HG03520 (cell line): ENCODE results near the gene CHST4.
"Not testable (repeated sequence)": the region's sequence is repeated elsewhere in the genome, so short reads cannot be mapped to it uniquely, and the experiment has no call there.

ENCODE experiments used
- ATAC-seq: cut with Tn5 transposase; IDR thresholded peaks from one replicate; pipeline ENCODE4 v1.9.1; 2021; ENCODE audit warnings: mild to moderate bottlenecking, moderate library complexity; ENCODE audit not compliant: unreplicated experiment

CHST4 gene

DNA sequence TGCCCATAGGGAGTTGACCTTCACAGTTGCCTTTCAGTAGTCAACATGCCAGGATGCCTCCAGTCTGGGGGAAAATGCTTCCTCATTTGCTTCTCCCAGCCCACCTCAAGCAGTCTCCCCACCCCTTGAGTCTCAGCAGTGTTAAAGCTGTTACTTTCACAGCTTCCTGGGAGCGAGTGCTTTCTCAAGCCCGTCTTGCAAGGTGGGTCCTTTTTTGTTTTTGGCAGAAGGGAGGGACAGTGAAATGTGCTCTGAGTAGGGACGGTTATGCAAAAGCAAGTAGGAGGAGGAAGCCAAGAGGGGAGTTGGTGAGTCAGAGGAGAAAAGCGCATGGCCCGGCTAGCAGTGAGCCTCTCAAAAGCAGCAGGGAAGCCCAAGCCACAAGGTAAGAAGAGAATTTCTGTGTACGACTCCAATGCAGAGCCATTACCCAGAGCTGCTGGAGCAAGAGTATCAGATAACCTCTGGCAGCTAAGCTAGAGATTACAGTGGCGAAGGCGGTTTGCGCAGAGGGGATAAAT lies at the start of gene CHST4:
TSS of gene CHST4 (plus strand) at position 316 of the 521 bp plus-strand sequence. CDS start 10,252 bp downstream, outside the sequence.
- no peak for ATAC-seq

DNA sequence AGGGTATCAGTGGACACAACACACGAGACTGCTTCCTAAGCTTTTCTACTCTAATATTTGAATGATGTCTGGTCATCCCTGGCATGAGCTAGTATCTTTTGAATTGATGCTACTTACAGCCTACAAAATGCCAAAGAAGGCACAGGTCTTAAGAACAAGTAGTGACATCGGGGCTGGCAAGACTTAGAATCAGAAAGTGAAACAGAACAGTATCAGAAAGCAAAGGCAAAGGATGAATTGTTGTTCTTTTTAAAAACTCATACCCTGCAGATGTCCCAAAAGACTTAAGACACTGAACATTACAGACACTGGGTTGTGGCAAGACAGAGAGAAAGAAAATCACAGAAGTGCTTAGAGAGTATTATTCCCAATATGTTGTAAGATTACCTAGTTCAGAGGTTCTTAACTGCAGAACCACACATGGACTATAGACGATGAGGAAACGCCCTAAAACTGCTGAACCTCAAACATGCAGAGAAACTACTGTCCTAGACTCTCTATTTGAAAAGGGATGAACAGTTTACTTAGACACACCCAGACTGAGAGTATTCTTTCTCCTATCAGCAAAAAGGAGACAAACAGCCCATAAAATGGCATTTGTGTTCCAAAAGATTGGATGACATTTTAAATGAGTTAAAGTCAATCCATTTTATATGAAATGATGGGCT lies 49.6 kb upstream of the CHST4 start:
- no peak for ATAC-seq

- no peak for ATAC-seq
These were observed 46.8 kb upstream of the CHST4 start for GRCh38 chr16:71479420-71479819.

DNA sequence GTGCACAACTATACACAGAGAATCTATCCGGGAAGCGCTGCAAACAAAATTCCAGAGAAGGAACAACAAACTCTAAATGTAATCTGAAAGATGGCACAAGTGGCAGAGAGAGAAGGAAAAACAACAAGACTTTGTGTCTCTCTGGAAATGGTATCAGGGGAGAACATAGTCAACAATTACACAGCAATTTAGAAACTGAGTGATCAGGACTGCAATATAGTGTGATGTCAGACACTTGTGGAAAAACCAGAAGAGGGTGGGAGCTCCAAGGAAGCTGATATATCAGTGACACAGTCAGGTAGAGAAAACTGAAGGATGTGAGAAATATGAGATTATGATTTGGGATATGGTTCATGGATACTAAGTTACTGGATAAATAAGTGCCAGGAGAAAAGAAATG lies 45.3 kb upstream of the CHST4 start:
- ATAC-seq, result no peak

GRCh38 chr16:71482569-71482968 lies 43.7 kb upstream of the CHST4 start:
- ATAC-seq, result no peak

DNA sequence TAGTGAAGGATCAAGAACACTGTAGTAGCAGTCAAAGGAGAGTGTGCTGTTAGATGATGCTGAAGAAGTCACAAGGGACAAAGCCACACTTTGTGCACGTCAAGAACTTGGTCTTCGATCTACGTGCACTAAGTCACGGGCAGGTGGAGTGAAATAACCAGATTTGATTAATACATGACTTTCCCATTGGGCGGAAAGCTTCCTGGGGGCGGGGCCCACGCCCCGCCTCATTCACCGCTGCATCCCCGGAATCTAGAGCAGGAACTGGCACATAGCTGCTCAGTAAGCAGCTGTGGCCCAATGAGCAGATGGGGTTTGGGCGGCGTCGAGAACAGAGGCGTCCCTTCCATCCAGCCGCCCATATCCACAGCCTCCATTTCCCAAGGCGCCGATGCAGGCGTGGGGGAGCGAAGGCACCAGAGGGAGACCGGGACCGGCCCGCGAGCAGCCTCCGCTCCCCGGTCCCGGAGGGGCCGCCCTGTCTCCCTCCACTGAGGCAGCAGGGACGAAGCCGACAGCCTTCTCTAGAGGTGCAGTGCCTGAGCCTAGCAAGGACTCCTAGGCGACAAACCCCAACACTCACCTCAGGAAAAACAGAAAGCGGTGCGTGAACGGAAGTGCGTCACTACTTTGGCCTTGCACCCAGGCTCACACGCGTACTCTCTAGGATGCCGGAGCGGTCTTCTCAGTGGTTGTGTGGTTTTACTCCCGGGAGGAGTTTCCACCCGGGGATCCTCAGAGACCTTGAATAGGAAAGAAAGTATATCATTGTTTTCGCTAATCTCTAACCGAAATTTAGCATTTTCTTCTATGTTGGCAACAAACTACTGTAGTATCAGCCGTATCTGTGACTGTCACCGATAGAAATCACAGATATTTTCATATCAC lies 42.0 kb upstream of the CHST4 start:
- ATAC-seq, result peak; percentile 85

DNA sequence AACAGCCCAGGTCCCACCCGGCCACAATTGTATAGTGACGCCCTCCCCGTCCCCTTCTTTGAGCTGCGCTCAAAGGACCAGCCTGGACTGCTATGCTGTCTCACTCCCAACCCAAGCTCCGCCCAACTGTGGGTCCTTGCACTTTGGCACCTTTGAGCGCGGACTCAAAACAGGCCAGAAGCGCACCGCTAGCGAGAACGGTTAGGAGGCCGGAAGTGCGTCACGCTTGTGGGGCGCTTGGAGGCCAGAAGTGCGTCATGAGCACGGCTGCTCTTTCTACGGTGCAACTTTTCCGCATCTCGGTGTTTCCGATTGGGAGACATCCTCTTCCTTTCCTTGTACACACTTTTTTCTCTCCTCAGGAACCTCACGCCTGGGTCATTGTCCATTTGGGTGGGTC lies 37.1 kb upstream of the CHST4 start, which contains the start of gene ZNF19:
TSS of gene ZNF19 (minus strand) at position 203 of the 400 bp plus-strand sequence. CDS start 7,210 bp downstream, outside the sequence.
- ATAC-seq, result no peak

DNA sequence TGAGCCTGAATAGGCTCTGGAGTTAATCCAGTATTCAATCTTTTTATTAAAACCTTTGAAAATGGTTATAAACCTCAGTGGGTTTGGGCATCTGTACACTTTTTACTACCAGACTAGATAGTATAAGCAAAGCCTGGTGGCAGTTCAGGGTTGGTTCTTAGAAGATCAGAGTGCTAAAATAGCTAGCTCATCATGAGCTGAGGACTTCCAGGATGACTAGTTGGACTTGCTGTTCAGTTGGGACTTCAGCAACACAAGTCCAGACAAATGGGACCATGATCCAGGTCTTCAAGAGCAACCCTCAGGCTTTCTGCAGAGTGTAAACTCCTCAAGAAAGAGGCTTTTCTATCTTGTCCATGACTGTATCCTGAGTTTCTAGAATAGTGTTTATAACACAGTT lies 35.9 kb upstream of the CHST4 start:
- no peak for ATAC-seq

- ATAC-seq, result no peak
These were observed 35.2 kb upstream of the CHST4 start for GRCh38 chr16:71491054-71491453.

DNA sequence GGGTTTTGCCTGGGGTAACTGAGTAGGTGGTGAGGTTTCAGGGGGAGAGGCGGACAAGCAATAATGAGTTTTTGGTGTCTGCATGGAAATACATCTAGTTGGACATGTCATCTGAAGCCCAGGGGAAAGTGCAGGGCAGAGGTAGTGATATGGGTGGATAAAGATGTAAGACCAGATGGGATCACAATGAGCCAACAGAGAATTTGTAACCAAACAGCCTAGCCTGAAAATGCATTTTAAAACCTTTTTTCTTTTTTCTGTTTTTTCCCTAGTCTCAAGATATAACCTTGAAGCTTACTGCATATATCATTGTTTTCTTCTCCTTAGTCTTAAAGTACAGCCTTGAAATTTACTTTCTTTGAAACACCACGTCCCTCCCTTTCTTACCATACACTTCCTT lies 33.4 kb upstream of the CHST4 start:
- no peak for ATAC-seq

- no peak for ATAC-seq
These were observed 33.0 kb upstream of the CHST4 start for GRCh38 chr16:71493213-71493612.

DNA sequence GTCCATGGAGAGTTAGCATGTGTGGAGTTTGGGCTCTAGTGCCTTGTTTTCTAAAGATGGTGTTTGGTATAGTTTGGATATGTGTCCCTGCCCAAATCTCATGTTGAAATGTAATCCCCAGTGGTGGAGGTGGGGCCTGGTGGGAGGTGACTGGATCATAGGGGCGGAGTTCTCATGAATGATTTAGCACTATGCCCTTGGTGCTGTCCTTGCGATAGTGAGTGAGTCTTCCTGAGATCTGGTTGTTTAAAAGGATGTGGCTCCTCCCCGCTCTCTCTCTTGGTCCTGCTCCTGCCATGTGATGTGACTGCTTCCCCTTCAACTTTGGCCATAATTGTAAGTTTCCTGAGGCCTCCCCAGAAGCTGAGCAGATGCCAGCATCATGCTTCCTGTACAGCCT lies 28.2 kb upstream of the CHST4 start:
- no peak for ATAC-seq

- peak; percentile 44 for ATAC-seq
These were observed 26.4 kb upstream of the CHST4 start for GRCh38 chr16:71499775-71500364.

DNA sequence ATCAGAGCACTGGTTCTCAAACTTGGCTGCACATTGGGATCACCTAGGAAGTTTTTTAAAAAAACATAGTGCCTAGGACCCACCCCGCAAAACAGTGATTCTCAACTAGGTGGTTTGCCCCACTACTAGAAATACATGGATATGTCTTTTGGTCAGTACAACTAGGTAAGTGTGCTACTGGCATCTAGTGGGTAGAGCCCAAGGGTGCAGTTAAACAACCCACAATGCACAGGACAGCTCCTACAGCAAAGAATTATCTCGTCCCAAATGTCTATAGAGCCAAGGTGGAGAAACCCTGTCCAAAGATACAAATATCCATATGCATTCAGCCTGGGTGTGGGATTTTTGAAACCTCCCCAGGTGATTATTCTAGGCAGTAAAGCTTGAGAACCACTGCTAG lies 25.3 kb upstream of the CHST4 start:
- no peak for ATAC-seq

DNA sequence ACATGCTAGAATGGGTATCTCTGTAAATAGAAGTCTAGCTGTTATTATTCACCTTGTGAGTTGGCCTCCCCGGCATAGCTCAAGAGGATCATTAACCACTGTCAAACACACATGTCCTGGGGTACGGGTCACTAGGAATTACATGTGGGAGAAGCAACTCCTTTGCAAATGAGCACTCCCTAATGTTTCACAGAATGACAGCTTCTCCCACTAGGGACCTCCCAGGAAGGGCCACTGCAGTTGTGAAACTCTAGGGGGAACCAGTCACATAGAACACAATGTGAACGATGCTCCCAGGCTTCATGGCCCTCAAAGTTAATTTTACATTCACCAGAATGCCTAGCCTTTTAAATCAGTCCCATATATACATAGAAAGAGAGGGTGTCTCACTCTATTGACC lies 24.7 kb upstream of the CHST4 start:
- no peak for ATAC-seq

DNA sequence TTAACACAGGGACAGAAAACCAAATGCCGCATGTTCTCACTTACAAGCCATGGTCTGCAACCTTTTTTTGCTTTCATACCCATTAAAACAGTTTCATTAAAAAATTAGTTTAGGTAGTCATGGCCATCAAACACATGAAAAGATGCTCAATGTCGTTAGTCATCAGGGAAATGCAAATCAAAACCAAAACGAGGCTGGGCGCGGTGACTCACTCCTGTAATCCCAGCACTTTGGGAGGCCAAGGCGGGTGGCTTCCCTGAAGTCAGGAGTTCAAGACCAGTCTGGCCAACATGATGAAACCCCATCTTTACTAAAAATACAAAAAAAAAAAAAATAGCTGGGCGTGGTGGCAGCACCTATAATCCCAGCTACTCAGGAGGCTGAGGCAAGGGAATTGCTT lies 22.2 kb upstream of the CHST4 start:
- ATAC-seq, result not testable (repeated sequence)

- no peak for ATAC-seq
These were observed 21.3 kb upstream of the CHST4 start for GRCh38 chr16:71504901-71505300.

DNA sequence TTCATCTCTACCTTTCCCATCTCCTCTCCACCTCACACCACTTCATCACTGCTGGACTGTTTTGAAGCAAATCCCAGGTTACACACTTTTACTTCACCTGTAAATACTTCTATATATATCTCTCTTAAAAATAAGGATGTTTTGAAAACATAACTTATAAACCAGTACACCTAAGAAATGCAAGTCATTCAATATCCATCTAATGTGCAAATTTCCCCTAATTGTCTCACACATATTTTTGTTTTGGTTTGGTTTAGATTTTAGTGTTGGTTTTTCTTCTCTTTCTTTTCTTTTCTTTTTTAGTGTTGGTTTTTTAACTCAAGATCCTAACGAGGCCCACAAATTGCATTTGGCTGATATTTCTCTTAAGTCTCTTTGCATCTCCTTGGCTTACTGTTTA lies 19.2 kb upstream of the CHST4 start:
- no peak for ATAC-seq

- no peak for ATAC-seq
These were observed 12.9 kb upstream of the CHST4 start for GRCh38 chr16:71513302-71513701.

DNA sequence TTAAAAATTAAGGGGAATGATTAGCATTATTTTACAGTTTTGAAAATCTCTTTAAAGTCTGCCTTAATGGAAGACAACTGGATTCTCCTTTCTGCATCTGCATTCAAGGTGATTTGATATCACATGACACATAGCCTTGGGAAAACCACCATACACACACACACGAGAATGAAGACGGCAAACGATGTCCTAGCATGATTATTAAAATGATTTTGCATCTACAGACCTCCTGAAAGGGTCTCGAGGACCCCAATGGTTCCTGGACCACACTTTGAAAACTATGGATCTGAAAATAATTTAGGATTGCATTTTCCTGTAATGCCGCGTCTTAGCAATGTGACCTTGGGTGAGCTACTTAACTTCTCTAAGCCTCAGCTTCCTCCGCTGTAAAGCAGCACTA lies 11.8 kb upstream of the CHST4 start:
- ATAC-seq, result no peak

DNA sequence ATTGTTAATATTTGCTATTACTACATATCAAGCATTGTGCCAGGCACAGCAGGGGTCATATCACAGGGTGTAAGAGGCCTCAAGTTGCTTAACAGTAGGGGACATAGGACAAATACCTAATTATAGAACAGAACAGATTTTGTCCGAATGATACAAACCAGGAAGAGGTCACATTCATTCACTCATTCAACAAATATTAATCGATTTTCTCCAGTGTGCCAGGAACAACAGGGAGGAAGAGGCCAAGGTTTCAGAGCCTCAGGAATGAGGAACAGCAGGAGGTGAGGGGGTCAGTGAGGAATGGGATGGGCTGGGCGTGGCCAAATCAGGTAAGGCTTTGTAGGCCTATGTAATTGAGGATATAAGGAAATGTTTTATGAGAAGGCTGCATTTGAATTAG lies 11.2 kb upstream of the CHST4 start:
- ATAC-seq, result no peak

DNA sequence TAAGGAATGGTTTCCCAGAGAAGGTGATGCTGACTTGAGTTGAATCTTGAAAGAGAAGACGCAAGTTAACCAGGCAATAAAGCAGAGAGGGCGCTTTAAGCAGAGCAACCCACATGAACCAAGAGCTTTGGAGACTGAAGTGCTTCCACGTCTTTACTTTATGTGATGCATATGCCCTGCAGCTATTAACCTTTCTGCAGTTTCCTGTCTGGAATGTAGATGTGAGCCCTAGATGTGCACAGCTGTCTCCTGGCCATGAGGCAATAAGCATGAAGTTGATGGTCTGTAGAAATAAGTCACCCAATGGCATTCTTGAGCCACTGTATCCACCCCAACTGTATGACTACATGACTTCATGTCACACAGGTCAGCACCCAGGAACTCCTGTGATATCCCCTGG lies 5.7 kb upstream of the CHST4 start:
- ATAC-seq, result no peak
